H9 (cell line): ENCODE results near the gene ENG. TPM values are rescaled to one million over a fixed set of nuclear protein-coding genes. Genes with fewer than 3 reads are reported as not detected.

ENCODE experiments used
- DNase-seq: peaks from one replicate; pipeline ENCODE4 v3.0.0-alpha.2; 2017
- H2AFZ ChIP-seq: one replicate; pipeline ENCODE4 v1.6.1; 2013; ENCODE audit warnings: mild to moderate bottlenecking, low read length, control low read depth, moderate library complexity
- H2AK5ac ChIP-seq: 2 replicates; pipeline ENCODE4 v1.6.1; 2013; ENCODE audit warnings: low read length, control low read depth, mixed read lengths; ENCODE audit not compliant: insufficient read length
- H2BK120ac ChIP-seq: one replicate; pipeline ENCODE4 v1.6.1; 2013; ENCODE audit warnings: low read depth, mild to moderate bottlenecking, low read length, control low read depth, inconsistent platforms; ENCODE audit not compliant: poor library complexity, severe bottlenecking
- H2BK12ac ChIP-seq: 2 replicates; pipeline ENCODE4 v1.6.1; 2013; ENCODE audit warnings: low read length, control low read depth, mixed read lengths, low read depth; ENCODE audit not compliant: insufficient read length
- H2BK15ac ChIP-seq: 2 replicates; pipeline ENCODE4 v1.6.1; 2013; ENCODE audit warnings: low read depth, low read length, control low read depth
- H2BK20ac ChIP-seq: one replicate; pipeline ENCODE4 v1.6.1; 2013; ENCODE audit warnings: low read depth, mild to moderate bottlenecking, low read length, control low read depth, inconsistent platforms; ENCODE audit not compliant: poor library complexity, severe bottlenecking
- H2BK5ac ChIP-seq: 2 replicates; pipeline ENCODE4 v1.6.1; 2013; ENCODE audit warnings: low read length, control low read depth, mixed read lengths; ENCODE audit not compliant: insufficient read length
- H3K14ac ChIP-seq: 2 replicates; pipeline ENCODE4 v1.6.1; 2013; ENCODE audit warnings: low read length, control low read depth; ENCODE audit not compliant: insufficient read depth
- H3K18ac ChIP-seq: 2 replicates; pipeline ENCODE4 v1.6.1; 2013; ENCODE audit warnings: low read depth, mild to moderate bottlenecking, mixed read lengths, low read length, control low read depth; ENCODE audit not compliant: insufficient read length
- H3K23ac ChIP-seq: 2 replicates; pipeline ENCODE4 v1.6.1; 2013; ENCODE audit warnings: low read length, control low read depth, mixed read lengths, low read depth; ENCODE audit not compliant: insufficient read length
- H3K23me2 ChIP-seq: 2 replicates; pipeline ENCODE4 v1.6.1; 2013; ENCODE audit warnings: low read depth, mild to moderate bottlenecking, mixed read lengths, low read length, control low read depth; ENCODE audit not compliant: insufficient read length, poor library complexity, severe bottlenecking
- H3K27ac ChIP-seq: 2 replicates; pipeline ENCODE4 v1.5.1; 2013; ENCODE audit warnings: low read length, control low read depth, mixed read lengths, low read depth; ENCODE audit not compliant: insufficient read length
- H3K27me3 ChIP-seq: 2 replicates; pipeline ENCODE4 v1.6.1; 2013; ENCODE audit warnings: low read length, control low read depth, inconsistent platforms; ENCODE audit not compliant: insufficient read depth
- H3K4ac ChIP-seq: 2 replicates; pipeline ENCODE4 v1.6.1; 2013; ENCODE audit warnings: low read depth, mild to moderate bottlenecking, control low read depth, inconsistent platforms, low read length, moderate library complexity
- H3K4me1 ChIP-seq: 2 replicates; pipeline ENCODE4 v1.6.1; 2013; ENCODE audit warnings: low read length, control low read depth, inconsistent platforms; ENCODE audit not compliant: insufficient read depth
- H3K4me2 ChIP-seq: 2 replicates; pipeline ENCODE4 v1.6.1; 2013; ENCODE audit warnings: low read length, control low read depth, mixed read lengths; ENCODE audit not compliant: insufficient read length, insufficient read depth
- H3K56ac ChIP-seq: 2 replicates; pipeline ENCODE4 v1.6.1; 2013; ENCODE audit warnings: low read depth, mild to moderate bottlenecking, mixed read lengths, low read length, control low read depth; ENCODE audit not compliant: insufficient read length
- H3K79me1 ChIP-seq: 2 replicates; pipeline ENCODE4 v1.6.1; 2013; ENCODE audit warnings: low read depth, mild to moderate bottlenecking, moderate library complexity, low read length, control low read depth, inconsistent platforms; ENCODE audit not compliant: insufficient read depth, poor library complexity, severe bottlenecking
- H3K79me2 ChIP-seq: 2 replicates; pipeline ENCODE4 v1.6.1; 2013; ENCODE audit warnings: low read length, control low read depth, inconsistent platforms; ENCODE audit not compliant: insufficient read depth
- H3K9ac ChIP-seq: 2 replicates; pipeline ENCODE4 v1.6.1; 2013; ENCODE audit warnings: low read length, control low read depth, mixed read lengths; ENCODE audit not compliant: insufficient read length; ENCODE audit errors: extremely low read depth
- H3K9me3 ChIP-seq: one replicate; pipeline ENCODE4 v1.6.1; 2013; ENCODE audit warnings: low read depth, low read length, inconsistent platforms; ENCODE audit not compliant: control insufficient read depth
- H3T11ph ChIP-seq: one replicate; pipeline ENCODE4 v1.6.1; 2013; ENCODE audit warnings: mild to moderate bottlenecking, low read length, control low read depth, inconsistent platforms
- H4K20me1 ChIP-seq: one replicate; pipeline ENCODE4 v1.6.1; 2013; ENCODE audit not compliant: control insufficient read depth, insufficient read length, insufficient read depth
- H4K5ac ChIP-seq: 2 replicates; pipeline ENCODE4 v1.6.1; 2013; ENCODE audit warnings: low read depth, mild to moderate bottlenecking, mixed read lengths, low read length, control low read depth; ENCODE audit not compliant: insufficient read length
- H4K8ac ChIP-seq: replicated peaks from 2 replicates; pipeline ENCODE4 v1.6.1; 2013; ENCODE audit warnings: low read length, control low read depth, mixed read lengths, low read depth; ENCODE audit not compliant: insufficient read length
- H4K91ac ChIP-seq: 2 replicates; pipeline ENCODE4 v1.6.1; 2013; ENCODE audit warnings: low read depth, mild to moderate bottlenecking, moderate library complexity, mixed read lengths, low read length, control low read depth; ENCODE audit not compliant: insufficient read length
- H3K27ac Mint-ChIP-seq, 3 experiments: 2 replicates in 2 of 3; 3 replicates in 1 of 3; pipeline ENCODE4 v1.8.0; 2020 to 2021; ENCODE audit warnings: mixed read lengths in 3 of 3, mild to moderate bottlenecking in 1 of 3, moderate library complexity in 1 of 3
- H3K27me3 Mint-ChIP-seq: 2 replicates; pipeline ENCODE4 v1.8.0; 2021; ENCODE audit warnings: low read depth, mild to moderate bottlenecking, moderate library complexity, mixed read lengths
- H3K36me3 Mint-ChIP-seq, 3 experiments: 2 replicates in 2 of 3; 3 replicates in 1 of 3; pipeline ENCODE4 v1.8.0; 2020 to 2021; ENCODE audit warnings: low read depth in 3 of 3, mixed read lengths in 3 of 3; ENCODE audit not compliant: insufficient read depth in 1 of 3
- H3K4me1 Mint-ChIP-seq, 2 experiments: 2 replicates each; pipeline ENCODE4 v1.8.0; 2020; ENCODE audit warnings: mixed read lengths in 2 of 2
- H3K4me3 Mint-ChIP-seq, 2 experiments: 2 replicates in 1 of 2; 3 replicates in 1 of 2; pipeline ENCODE4 v1.8.0; 2020 to 2021; ENCODE audit warnings: mild to moderate bottlenecking in 2 of 2, mixed read lengths in 2 of 2, moderate library complexity in 1 of 2
- H3K9me3 Mint-ChIP-seq, 2 experiments: 2 replicates in 1 of 2; 3 replicates in 1 of 2; pipeline ENCODE4 v1.8.0; 2020; ENCODE audit warnings: mild to moderate bottlenecking in 2 of 2, mixed read lengths in 2 of 2, moderate library complexity in 1 of 2
- WGBS: extraction: QIAGEN DNeasy Blood & Tissue Kit; methylation state at CpG from one replicate; pipeline ENCODE4 v1.1.7; 2013; ENCODE audit warnings: missing lambda C conversion rate, low lambda C conversion rate, mixed read lengths; ENCODE audit not compliant: insufficient read length; ENCODE audit errors: extremely low coverage; 5-methylcytosine and 5-hydroxymethylcytosine counted together
- total RNA-seq: library from RNA; stranded (reverse); gene quantifications from 2 replicates; pipeline ENCODE4 v1.2.1, GENCODE V29; 2021
- TF ChIP-seq, protein P1 (sequence below): fragments of 200-600 bp; sonication (generic); conservative IDR thresholded peaks from 3 replicates; pipeline ENCODE4 v1.8.0; 2021; ENCODE audit warnings: antibody characterized with exemption, mild to moderate bottlenecking

The ENG gene
- total RNA-seq, 1 experiment from 2014 or later, result 2.1 TPM

DNA sequence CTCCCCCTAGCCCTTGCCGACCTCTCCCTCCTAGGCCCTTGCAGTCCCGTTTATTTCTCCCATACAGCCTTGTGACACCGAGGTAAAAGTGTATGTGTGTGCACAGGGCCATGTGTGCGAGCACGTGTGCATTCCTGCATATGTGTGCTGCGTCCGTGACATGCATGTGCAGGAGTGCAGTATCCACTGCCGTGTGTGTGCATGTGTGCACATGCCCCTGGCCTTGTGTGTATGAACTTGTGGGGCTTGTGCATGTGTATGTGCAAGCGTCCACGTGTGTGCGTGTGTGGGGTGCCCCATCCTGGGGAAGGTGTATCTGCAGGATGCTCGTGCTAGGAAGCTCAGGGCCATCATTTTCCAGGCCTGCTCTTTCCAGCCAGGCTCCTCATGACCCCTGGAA, 16.4 kb upstream of the ENG start:
- no peak overlapping the region for H2AK5ac ChIP-seq
- H3K9me3 ChIP-seq, result no peaks in the 10 kb centered on the region
- no peak overlapping the region for H3K23ac ChIP-seq
- H3K4me3 Mint-ChIP-seq, result no peak overlapping the region
- H3K27me3 Mint-ChIP-seq, result no peaks in the 10 kb centered on the region
- no peak overlapping the region for H2BK120ac ChIP-seq
- TF ChIP-seq, protein P1, sequence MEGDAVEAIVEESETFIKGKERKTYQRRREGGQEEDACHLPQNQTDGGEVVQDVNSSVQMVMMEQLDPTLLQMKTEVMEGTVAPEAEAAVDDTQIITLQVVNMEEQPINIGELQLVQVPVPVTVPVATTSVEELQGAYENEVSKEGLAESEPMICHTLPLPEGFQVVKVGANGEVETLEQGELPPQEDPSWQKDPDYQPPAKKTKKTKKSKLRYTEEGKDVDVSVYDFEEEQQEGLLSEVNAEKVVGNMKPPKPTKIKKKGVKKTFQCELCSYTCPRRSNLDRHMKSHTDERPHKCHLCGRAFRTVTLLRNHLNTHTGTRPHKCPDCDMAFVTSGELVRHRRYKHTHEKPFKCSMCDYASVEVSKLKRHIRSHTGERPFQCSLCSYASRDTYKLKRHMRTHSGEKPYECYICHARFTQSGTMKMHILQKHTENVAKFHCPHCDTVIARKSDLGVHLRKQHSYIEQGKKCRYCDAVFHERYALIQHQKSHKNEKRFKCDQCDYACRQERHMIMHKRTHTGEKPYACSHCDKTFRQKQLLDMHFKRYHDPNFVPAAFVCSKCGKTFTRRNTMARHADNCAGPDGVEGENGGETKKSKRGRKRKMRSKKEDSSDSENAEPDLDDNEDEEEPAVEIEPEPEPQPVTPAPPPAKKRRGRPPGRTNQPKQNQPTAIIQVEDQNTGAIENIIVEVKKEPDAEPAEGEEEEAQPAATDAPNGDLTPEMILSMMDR, result no peak
- no peaks in the 10 kb centered on the region for H3K23me2 ChIP-seq
- H3K4me1 Mint-ChIP-seq, result peaks cover 6 to 15% of the 10 kb centered on the region in 2 experiments; a peak in 3 of 4 replicates
- H4K91ac ChIP-seq, result no peak overlapping the region
- no peaks in the 10 kb centered on the region for H3K79me1 ChIP-seq
- no peak overlapping the region for H3K14ac ChIP-seq
- no peak overlapping the region for H3K18ac ChIP-seq
- H3K4ac ChIP-seq, result no peak overlapping the region
- H2BK12ac ChIP-seq, result no peak overlapping the region
- H4K20me1 ChIP-seq, result no peaks in the 10 kb centered on the region
- peaks cover 0 to 13% (median 0%) of the 10 kb centered on the region in 3 experiments; a peak in 4 of 7 replicates for H3K36me3 Mint-ChIP-seq
- H3K56ac ChIP-seq, result no peak overlapping the region
- H2BK15ac ChIP-seq, result no peak overlapping the region
- H4K8ac ChIP-seq, result no peak overlapping the region
- no peak overlapping the region for H2BK20ac ChIP-seq
- H3K4me2 ChIP-seq, result no peak overlapping the region
- H3K4me1 ChIP-seq, result no peaks in the 10 kb centered on the region
- no peak overlapping the region for H3K27ac Mint-ChIP-seq
- no peaks in the 10 kb centered on the region for H3K79me2 ChIP-seq
- H2BK5ac ChIP-seq, result no peak overlapping the region
- no CpG with 5 or more reads among the region's 12 CpGs for WGBS
- H2AFZ ChIP-seq, result no peak overlapping the region
- H3K9ac ChIP-seq, result no peak overlapping the region
- H3T11ph ChIP-seq, result no peak overlapping the region
- no peaks in the 10 kb centered on the region for H3K9me3 Mint-ChIP-seq
- no peak overlapping the region for H4K5ac ChIP-seq
- H3K27me3 ChIP-seq, result no peaks in the 10 kb centered on the region
- no peak for DNase-seq
- no peak overlapping the region for H3K27ac ChIP-seq
